GM18519 (cell line): ENCODE measurements around the gene DDX52.
"Not testable (repeated sequence)": the region's sequence is repeated elsewhere in the genome, so short reads cannot be mapped to it uniquely, and the experiment has no call there.

Source experiments
- ATAC-seq: cut with Tn5 transposase; IDR thresholded peaks from one replicate; pipeline ENCODE4 v1.9.1; 2021; ENCODE audit warnings: mild to moderate bottlenecking, moderate library complexity; ENCODE audit not compliant: unreplicated experiment, low FRiP score

The DDX52 gene, protein sequence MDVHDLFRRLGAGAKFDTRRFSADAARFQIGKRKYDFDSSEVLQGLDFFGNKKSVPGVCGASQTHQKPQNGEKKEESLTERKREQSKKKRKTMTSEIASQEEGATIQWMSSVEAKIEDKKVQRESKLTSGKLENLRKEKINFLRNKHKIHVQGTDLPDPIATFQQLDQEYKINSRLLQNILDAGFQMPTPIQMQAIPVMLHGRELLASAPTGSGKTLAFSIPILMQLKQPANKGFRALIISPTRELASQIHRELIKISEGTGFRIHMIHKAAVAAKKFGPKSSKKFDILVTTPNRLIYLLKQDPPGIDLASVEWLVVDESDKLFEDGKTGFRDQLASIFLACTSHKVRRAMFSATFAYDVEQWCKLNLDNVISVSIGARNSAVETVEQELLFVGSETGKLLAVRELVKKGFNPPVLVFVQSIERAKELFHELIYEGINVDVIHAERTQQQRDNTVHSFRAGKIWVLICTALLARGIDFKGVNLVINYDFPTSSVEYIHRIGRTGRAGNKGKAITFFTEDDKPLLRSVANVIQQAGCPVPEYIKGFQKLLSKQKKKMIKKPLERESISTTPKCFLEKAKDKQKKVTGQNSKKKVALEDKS

GRCh38 chr17:37643118-37643766 lies at the start of gene DDX52:
Gene DDX52 (minus strand): TSS chr17:37643446. CDS start chr17:37643420, 26 bp downstream.
- peak; percentile 49 for ATAC-seq

GRCh38 chr17:37691807-37692206 lies 48.6 kb upstream of the DDX52 start:
- ATAC-seq, result no peak

DNA sequence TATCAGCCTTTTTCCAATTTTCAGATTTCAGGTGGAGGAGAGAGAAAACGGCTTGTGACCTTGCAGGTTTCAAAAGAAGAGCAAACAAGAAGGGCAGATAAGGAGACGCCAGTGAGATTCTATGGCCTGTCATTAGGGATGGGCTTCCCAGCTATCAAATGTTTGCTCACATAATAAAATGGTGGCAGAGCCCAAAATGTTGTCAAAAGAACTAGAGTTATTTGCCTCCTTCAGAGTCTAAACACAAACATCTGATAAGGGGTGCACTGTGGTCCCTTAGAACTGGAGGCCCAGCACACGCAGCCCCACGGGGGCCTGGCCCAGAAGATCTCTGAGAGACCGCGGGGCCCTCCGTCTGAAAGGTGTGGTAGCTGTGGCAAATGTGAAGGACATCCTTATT lies 46.1 kb upstream of the DDX52 start:
- ATAC-seq, result no peak

DNA sequence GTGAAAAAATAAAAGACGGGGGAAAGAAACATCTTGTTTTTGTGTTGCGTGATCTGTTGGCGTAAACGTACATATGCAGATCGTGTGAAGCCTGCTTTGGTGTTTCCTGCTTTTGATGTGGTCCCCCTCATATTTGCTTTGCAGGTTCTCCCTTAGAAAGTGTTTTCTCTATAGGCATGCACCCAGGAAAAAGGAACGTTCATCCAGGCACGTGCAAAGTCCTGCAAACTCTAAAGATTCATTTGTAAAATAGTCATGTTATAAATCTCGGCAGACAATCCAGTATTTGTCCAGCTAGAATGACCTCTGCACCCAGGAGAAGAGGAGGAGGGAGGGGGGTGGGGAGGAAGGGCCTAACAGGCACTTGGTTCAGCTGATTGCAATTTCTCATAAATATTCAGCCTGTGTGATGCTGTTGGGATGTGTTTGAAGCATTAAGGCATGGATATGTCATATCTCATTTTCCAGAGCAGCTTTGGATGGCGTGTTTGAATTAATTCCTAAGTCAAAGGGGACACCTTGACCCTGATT lies 40.3 kb upstream of the DDX52 start:
- ATAC-seq, result no peak

- no peak for ATAC-seq
Observed at GRCh38 chr17:37682007-37682406, 38.8 kb upstream of the DDX52 start.

DNA sequence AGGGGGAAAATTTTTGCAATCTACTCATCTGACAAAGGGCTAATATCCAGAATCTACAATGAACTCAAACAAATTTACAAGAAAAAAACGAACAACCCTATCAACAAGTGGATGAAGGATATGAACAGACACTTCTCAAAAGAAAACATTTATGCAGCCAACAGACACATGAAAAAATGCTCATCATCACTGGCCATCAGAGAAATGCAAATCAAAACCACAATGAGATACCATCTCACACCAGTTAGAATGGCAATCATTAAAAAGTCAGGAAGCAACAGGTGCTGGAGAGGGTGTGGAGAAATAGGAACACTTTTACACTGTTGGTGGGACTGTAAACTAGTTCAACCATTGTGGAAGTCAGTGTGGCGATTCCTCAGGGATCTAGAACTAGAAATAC lies 36.7 kb upstream of the DDX52 start:
- ATAC-seq, result not testable (repeated sequence)

GRCh38 chr17:37678036-37678435 lies 34.8 kb upstream of the DDX52 start:
- no peak for ATAC-seq

- no peak for ATAC-seq
Observed at GRCh38 chr17:37677021-37677420, 33.8 kb upstream of the DDX52 start.

DNA sequence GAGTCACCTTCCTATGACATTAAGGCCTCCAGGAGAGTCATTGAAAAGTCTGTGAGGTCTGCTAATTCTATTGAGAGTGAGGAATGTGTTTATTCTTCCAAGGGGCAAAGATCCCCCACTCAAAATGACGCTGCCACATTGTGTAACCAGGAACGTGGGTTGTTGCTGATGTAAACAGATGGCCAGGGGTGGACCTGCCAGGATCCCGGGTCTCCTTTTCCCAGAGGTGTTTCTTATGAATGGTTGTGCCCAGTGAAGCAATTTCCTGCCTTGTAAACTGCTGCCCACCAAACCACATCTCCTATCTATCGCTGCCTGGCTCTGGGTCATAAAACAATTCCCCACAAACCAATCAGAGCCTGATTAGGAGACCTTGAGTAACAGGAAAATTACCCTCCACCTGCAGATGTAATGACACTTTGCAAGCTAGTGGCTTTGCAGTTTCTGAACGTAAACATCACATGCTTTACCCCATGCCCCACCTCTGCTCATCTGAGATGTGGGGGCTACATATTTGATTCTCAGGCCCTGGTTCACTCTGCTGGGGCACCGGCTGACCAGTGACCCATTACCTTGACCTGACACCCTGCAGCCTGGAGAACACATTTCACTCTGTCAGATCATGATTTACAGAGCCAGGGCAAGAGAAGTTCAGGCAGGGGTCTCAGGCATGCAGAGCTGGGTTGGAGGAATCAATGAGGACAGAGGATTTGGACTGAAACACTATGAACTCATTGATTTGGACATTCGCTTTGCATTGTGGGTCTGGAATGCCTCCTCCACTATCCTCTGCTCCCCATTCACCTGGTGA lies 33.1 kb upstream of the DDX52 start:
- no peak for ATAC-seq

DNA sequence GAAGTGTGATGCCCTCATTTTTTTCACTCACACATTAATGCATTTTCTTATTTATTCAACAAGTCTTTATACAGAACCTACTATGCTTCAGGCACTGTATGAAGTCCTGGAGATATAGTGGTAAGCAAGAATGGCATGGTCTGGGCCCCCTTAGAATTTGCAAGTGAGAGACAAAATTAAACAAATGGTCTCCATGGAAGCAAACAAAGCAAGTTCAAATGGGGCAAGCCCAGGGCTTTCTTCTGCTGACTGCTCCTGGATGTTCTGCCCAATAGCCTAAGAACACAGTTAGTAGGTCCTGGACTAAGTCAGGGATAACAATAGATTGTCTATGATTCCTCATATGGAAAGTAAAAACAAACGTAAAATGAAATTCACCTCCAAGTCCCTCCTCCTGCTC lies 31.3 kb upstream of the DDX52 start:
- ATAC-seq, result no peak

DNA sequence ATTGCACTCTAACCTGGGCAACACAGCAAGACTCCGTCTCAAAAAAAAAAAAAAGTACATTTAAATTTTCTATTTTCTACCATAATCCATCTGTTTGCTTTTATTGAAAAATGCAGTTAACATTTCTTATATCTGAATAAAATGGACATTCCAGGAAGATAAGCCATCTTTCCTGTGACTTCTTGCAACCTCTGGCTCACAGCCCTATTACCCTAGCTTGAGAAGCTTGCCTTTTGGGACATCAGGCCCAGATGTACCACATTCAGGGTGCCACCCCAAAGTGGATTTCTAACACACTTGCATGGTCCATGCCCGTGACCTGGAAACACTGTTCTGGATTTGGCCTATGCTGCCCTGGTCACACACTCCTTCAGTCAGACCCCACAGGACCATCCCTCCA lies 30.1 kb upstream of the DDX52 start:
- ATAC-seq, result no peak

- no peak for ATAC-seq
Observed at GRCh38 chr17:37672548-37673078, 29.4 kb upstream of the DDX52 start.

DNA sequence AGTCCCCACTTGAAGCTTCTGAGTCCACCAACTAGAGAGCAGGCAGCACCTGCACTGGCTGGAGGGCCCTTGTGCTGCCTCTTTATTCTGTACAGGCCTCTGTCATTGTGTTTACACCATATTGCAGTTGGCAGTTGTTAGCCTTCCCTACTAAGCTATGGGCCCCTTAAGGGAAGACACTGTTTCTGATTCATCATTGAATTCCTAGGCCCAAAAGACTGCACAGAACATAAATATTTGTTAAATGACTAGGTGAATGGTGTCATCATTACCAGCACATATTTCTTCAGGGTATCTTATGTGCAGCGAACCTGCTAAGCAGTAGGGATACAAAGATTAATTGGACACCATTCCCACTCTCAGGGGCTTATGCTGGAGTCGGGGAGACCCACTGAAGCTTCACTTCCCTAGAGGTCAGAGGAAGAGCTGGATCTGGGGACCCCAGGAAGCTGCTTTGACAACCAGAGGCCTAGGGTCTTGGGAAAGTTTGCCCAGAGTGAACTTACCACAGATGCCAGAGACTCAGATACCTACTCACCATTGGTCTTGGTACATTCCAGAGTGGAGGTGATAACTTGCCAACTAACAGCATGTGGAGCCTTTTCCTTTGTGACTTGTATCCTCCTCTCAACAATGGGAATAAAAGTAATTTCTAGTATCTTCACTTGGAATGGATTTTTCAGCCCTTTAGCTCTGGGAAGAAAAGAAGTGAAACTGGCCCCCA lies 28.7 kb upstream of the DDX52 start:
- no peak for ATAC-seq

DNA sequence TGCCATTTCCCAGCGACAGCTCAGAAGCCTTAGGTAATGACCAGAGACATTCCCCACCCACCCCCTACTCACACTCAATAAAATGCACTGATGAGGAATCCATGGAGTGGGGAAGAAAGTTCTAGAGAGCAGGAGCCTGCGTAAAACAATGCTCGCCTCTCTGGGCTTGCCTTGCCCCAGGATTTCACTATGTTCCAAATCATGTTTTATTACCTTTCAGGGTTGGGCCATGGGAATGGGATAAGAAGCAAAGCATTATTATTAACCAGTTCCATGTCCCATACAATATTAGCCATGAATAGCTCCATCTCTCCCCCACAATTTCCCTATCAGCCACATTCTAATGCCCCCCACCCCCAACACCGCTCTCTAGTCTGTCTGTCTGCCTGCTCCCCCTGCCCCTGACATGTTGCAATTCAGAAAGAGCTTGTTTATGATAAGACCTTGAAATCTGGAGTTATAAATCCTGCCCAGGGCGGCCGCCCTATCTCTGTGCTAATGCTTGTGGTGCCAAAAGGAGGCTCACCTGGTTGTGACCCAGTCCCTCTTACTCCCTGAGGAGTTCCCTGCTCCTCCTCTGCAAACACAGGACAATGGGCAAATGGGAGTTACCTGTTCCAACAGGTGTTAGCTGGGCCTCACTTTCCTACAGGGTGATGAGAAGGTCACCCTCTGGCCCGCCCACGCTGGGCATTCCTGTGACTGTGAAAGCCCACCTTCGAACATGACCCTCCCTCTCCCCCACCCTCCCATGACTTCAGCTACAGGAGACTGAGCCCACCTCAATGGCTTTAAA lies 28.0 kb upstream of the DDX52 start:
- no peak for ATAC-seq

- no peak for ATAC-seq
Observed at GRCh38 chr17:37667039-37667438, 23.8 kb upstream of the DDX52 start.

- no peak for ATAC-seq
Observed at GRCh38 chr17:37664214-37664613, 21.0 kb upstream of the DDX52 start.

GRCh38 chr17:37662353-37662752 lies 19.1 kb upstream of the DDX52 start:
- no peak for ATAC-seq

- ATAC-seq, result no peak
Observed at GRCh38 chr17:37661400-37662014, 18.3 kb upstream of the DDX52 start.
